Measurements from ENCODE around the gene UBP1.
A peak's percentile ranks its signal among the peaks of the same experiment; 100 is the strongest.

The UBP1 gene

DNA sequence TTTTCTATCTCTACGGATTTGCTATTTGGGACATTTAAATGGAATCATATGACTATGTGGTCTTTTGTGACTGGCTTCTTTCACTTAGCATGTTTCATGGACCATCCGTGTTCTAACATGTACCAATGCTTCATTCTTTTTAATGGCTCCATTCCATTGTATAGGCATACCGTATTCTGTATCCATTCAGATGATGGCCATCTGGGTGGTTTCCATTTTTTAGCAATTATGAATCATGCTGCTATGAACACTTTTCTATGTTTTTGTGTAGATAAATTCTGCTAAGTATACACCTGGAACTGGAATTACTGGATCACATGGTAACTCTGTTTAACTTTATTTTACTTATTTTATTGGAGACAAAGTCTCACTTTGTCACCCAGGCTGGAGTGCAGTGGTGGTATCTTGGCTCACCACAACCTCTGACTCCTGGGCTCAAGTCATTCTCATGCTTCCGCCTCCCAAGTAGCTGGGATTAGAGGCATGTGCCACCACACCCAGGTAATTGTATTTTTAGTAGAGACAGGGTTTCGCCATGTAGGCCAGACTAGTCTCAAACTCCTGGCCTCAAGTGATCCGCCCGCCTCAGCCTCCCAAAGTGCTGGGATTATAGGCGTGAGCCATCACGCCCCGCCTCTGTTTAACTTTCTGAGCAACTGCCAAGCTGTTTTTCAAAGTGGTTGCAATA, 13.4 kb downstream of the UBP1 start:
- TF ChIP-seq NFIC (IDR thresholded peaks at IDR 0.05) (no peak), YY1 (IDR thresholded peaks at IDR 0.05; ENCODE audit: low read depth) (no peak), EP300 (IDR thresholded peaks at IDR 0.05; ENCODE audit: borderline replicate concordance) (no peak), TEAD4 (IDR thresholded peaks at IDR 0.05) (no peak), CREB1 (IDR thresholded peaks at IDR 0.05; ENCODE audit: low read depth) (no peak)
- TF ChIP-seq, protein P1, sequence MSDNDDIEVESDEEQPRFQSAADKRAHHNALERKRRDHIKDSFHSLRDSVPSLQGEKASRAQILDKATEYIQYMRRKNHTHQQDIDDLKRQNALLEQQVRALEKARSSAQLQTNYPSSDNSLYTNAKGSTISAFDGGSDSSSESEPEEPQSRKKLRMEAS (IDR thresholded peaks at IDR 0.05), result no peak
- TF ChIP-seq, protein P2, sequence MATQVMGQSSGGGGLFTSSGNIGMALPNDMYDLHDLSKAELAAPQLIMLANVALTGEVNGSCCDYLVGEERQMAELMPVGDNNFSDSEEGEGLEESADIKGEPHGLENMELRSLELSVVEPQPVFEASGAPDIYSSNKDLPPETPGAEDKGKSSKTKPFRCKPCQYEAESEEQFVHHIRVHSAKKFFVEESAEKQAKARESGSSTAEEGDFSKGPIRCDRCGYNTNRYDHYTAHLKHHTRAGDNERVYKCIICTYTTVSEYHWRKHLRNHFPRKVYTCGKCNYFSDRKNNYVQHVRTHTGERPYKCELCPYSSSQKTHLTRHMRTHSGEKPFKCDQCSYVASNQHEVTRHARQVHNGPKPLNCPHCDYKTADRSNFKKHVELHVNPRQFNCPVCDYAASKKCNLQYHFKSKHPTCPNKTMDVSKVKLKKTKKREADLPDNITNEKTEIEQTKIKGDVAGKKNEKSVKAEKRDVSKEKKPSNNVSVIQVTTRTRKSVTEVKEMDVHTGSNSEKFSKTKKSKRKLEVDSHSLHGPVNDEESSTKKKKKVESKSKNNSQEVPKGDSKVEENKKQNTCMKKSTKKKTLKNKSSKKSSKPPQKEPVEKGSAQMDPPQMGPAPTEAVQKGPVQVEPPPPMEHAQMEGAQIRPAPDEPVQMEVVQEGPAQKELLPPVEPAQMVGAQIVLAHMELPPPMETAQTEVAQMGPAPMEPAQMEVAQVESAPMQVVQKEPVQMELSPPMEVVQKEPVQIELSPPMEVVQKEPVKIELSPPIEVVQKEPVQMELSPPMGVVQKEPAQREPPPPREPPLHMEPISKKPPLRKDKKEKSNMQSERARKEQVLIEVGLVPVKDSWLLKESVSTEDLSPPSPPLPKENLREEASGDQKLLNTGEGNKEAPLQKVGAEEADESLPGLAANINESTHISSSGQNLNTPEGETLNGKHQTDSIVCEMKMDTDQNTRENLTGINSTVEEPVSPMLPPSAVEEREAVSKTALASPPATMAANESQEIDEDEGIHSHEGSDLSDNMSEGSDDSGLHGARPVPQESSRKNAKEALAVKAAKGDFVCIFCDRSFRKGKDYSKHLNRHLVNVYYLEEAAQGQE (IDR thresholded peaks at IDR 0.05; ENCODE audit: low read depth), result no peak

- TF ChIP-seq YY1 (IDR thresholded peaks at IDR 0.05; ENCODE audit: low read depth) (peak; percentile 57; the same call in 1 of the 2 replicates), ZBTB7A (IDR thresholded peaks at IDR 0.05; ENCODE audit: low read depth) (no peak), EGR1 (IDR thresholded peaks at IDR 0.05) (no peak), TAF1 (IDR thresholded peaks at IDR 0.05; ENCODE audit: low read depth) (no peak), NFIC (IDR thresholded peaks at IDR 0.05) (peak; percentile 96), EP300 (IDR thresholded peaks at IDR 0.05; ENCODE audit: borderline replicate concordance) (peak; percentile 72; the same call in 1 of the 2 replicates), CREB1 (IDR thresholded peaks at IDR 0.05; ENCODE audit: low read depth) (no peak), RAD21 (IDR thresholded peaks at IDR 0.05; ENCODE audit: low read depth) (no peak), TCF12 (IDR thresholded peaks at IDR 0.05; ENCODE audit: low read depth) (peak; percentile 87), TEAD4 (IDR thresholded peaks at IDR 0.05) (peak; percentile 52; the same call in 1 of the 2 replicates), CEBPB (IDR thresholded peaks at IDR 0.05) (0 out of 2 replicates have a peak, but pooled peaks have one; percentile 11), FOXM1 (IDR thresholded peaks at IDR 0.05; ENCODE audit: borderline replicate concordance, low read depth) (0 out of 2 replicates have a peak, but pooled peaks have one; percentile 33)
- TF ChIP-seq, protein P3, sequence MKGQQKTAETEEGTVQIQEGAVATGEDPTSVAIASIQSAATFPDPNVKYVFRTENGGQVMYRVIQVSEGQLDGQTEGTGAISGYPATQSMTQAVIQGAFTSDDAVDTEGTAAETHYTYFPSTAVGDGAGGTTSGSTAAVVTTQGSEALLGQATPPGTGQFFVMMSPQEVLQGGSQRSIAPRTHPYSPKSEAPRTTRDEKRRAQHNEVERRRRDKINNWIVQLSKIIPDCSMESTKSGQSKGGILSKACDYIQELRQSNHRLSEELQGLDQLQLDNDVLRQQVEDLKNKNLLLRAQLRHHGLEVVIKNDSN (IDR thresholded peaks at IDR 0.05), result no peak
- TF ChIP-seq, protein P2 (IDR thresholded peaks at IDR 0.05; ENCODE audit: low read depth), result no peak
- TF ChIP-seq, protein P1 (IDR thresholded peaks at IDR 0.05), result peak; percentile 37; the same call in 1 of the 2 replicates
These were observed 14.1 kb downstream of the UBP1 start for GRCh38 chr3:33426068-33426467.

DNA sequence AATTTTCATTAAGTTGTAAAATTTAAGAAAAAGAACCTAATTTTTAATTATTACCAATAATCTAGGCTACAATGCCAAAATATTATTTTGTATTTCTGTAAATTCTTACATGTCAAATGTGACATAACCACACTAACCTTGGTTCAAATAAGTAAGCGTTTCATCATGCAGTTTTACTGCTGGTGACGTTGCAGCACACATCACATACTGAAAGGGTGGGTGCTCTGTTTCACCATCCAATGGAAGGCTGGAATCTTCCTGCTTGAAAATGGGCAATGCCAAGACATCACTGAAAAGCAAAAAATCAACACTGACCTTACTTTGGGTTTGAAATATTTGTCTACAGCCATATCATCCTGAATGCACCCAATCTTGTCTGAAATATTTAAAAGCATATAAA, 14.8 kb downstream of the UBP1 start:
- TF ChIP-seq TCF12 (IDR thresholded peaks at IDR 0.05; ENCODE audit: low read depth) (no peak), FOXM1 (IDR thresholded peaks at IDR 0.05; ENCODE audit: borderline replicate concordance, low read depth) (no peak), EGR1 (IDR thresholded peaks at IDR 0.05) (no peak), EP300 (IDR thresholded peaks at IDR 0.05; ENCODE audit: borderline replicate concordance) (no peak), CREB1 (IDR thresholded peaks at IDR 0.05; ENCODE audit: low read depth) (no peak), NFIC (IDR thresholded peaks at IDR 0.05) (no peak), ZBTB7A (IDR thresholded peaks at IDR 0.05; ENCODE audit: low read depth) (no peak), YY1 (IDR thresholded peaks at IDR 0.05; ENCODE audit: low read depth) (no peak), TEAD4 (IDR thresholded peaks at IDR 0.05) (no peak)
- TF ChIP-seq, protein P2 (IDR thresholded peaks at IDR 0.05; ENCODE audit: low read depth), result no peak

GRCh38 chr3:33424606-33425452, 15.4 kb downstream of the UBP1 start:
- no peak for TF ChIP-seq YY1 (IDR thresholded peaks at IDR 0.05; ENCODE audit: low read depth)
- TF ChIP-seq ZBTB7A (IDR thresholded peaks at IDR 0.05; ENCODE audit: low read depth), result no peak

Measured in Ishikawa (cell line).